ENCODE data around the gene RAB20.
"Not testable (repeated sequence)": the region's sequence is repeated elsewhere in the genome, so short reads cannot be mapped to it uniquely, and the experiment has no call there.

The RAB20 gene, protein sequence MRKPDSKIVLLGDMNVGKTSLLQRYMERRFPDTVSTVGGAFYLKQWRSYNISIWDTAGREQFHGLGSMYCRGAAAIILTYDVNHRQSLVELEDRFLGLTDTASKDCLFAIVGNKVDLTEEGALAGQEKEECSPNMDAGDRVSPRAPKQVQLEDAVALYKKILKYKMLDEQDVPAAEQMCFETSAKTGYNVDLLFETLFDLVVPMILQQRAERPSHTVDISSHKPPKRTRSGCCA

DNA sequence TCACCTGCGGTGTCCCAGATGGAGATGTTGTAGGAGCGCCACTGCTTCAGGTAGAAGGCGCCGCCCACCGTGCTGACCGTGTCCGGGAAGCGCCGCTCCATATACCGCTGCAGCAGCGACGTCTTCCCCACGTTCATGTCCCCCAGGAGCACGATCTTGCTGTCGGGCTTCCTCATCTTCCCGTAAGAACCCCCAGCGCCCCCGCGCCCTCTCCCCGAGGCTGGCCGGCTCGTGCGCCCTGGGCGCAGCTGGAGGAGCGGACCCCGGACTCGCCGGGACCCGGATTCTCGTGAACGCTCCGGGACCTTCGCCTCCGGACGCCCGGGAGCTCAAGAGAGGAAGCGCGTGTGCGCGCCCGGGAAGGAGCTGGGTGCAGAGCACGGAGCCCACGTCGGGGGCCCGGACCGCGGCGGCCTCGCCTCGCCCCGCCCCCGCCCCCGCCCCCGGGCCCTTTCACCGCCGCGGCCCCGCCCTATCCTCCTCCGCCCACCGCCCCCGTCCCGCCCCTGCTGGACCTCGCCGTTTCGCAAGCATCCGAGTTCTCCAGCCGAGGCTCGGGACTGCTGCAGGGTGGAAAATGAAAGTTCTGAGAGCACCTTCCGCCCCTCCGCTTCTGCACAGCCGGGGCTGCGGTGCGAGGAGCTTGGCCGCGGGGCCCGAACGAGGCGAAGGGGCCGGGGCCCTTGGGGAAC lies at the start of gene RAB20:
TSS of gene RAB20 (minus strand) at position 379 of the 692 bp plus-strand sequence. CDS start at position 176, 203 bp downstream.
- peak; percentile 64 for DNase-seq (ENCODE audit: low spot score)

DNA sequence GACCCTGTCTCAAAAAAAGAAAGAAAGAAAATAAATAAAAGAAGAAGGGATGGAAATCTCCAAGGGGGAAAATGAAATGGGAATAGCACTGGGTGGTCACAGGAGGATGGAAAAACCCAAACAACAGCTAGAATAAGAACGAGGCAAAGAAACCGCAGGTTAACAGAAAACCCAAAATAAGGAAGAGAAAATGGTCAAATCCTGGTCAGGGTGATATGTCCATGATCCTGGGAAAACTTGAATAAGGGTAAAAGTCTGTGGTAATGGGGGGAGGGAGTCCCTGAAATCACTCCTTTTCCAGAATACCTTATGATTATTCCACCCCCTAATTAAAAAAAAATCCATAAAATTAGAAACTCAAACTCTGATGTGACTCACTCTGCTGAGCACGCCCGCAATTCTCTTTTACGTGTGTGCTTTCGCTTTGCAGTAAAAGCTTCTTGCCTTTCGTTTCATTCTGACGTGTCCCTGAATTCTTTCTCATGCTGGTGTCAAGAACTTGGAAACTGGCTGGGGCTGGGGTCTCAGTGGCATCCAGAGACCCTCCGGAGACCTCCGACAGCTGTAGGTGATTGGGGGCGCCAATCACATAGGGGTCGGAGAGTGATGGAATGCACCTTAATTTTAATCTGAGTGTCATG lies 49.6 kb upstream of the RAB20 start:
- DNase-seq (ENCODE audit: low spot score): no peak

DNA sequence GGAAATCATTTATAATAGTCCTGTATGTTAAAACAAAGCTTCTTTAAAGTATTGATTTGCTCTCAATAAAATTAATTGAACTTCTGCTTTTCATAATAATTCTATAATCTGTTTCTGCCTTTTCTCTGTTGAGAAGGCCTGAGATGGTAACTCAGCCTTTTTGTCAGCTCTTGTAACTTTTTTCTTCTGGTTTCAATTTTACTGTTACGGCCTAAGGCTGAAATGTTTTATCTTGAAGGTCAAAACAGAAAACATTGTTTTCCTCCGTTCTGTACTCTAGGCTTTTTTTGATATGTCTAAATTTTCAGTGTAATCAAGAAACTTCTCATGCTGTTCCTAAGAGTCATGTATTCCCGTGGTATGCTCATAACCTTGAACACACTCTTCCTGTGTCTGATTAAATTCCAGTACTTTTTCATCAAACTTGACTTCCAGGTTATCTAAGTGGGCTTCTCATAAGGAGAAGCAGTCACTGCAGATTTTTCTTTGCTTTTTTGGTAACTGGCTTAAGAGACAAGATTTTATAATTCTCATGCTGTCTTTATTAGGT lies 46.2 kb upstream of the RAB20 start:
- DNase-seq (ENCODE audit: low spot score): no peak

DNA sequence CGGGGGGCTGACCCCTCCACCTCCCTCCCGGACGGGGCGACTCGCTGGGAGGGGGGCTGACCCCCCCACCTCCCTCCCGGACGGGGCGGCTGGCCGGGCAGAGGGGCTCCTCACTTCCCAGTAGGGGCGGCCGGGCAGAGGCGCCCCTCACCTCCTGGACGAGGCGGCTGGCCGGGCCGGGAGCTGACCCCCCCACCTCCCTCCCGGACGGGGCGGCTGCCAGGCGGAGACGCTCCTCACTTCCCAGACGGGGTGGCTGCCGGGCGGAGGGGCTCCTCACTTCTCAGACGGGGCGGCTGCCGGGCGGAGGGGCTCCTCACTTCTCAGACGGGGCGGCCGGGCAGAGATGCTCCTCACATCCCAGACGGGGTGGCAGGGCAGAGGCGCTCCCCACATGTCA lies 44.8 kb upstream of the RAB20 start:
- not testable (repeated sequence) for DNase-seq (ENCODE audit: low spot score)

DNA sequence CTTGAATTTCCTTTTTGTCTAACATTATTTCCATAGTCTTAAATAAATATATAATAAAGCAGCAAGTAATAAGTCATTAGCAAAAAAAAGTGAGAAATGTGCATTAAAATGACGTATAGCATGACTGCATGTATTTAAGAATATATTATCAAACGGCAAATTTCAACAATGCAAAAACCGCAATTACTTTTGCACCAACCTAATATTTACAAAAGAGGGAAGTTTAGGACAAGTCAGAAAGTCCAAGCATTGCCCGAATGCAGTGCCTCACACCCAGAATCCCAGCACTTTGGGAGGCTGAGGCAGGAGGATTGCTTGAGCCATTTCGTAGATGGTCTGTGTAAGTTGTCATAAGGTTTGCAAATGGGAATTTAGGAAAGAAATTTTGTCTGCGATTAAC lies 43.6 kb upstream of the RAB20 start:
- DNase-seq (ENCODE audit: low spot score): no peak

DNA sequence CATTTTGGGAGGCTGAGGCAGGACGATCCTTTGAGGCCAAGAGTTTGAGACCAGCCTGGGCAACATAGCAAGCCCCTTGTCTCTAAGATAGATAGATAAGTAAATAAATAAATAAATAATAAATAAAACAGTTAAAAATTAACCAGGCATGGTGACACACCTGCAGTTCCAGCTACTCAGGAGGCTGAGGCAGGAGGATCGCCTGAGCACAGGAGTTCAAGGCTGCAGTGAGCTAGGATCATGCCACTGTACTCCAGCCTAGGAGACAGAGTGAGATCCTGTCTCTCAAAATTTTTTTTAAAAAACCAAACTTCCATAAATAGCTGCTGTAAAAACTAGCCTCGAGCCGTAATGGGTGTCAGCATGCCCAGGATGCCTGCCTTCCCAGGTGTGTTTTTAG lies 39.5 kb upstream of the RAB20 start:
- DNase-seq (ENCODE audit: low spot score): no peak

DNA sequence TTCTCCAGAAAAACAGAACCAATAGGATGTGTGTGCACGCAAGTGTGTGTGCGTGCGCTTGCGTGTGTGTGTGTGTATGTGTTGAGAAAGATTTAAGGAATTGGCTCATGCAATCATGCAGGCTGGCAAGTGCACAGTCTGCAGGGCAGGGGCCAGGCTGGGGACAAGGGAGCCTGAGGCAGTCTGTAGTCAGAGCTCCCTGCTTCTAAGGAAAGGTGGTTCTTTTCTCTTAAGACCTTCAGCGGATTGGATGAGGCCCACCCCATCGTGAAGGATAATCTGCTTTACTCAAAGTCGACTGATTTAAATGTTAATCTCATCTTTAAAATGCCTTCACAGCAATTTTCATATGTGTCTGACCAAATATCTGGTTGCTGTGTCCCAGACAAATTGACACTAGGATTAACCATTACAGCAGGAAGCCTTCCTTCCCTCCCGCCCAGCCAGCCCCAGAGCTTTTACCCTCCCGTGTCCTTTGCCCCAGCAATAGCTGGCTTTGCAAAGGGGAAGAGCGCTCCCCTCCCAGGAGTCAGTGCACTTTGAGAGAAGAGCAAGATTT lies 38.8 kb upstream of the RAB20 start:
- DNase-seq (ENCODE audit: low spot score): no peak

DNA sequence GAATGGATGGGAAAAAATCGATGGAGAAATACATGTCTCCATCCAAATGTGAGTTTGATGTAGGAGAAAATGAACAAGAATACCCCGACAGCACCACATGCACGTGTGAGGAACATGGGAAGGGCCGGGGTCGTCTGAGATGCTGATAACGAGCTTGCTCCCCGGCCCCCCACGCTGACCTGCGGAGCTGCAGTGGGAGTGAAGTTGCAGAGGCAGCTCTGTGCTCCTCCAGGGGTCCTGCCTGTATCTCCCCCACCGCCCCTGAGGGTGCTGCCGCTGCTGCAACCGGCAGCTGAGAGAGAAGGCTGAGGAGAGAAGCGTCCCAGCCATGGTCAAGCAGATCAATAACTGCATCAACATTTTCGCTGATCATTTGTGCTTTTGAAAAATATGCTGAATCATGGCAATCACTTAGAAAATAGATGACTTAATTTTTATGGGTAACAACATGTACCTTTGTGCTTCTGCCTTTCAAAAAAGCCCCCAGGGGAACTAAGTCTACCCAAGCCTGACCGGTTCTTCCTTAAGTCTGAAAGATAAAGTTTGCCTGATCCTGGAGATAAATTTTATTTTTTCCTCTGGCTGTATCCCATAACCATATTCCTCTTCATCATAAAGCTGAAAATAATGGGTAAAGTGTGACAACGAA lies 35.6 kb upstream of the RAB20 start:
- no peak for DNase-seq (ENCODE audit: low spot score)

DNA sequence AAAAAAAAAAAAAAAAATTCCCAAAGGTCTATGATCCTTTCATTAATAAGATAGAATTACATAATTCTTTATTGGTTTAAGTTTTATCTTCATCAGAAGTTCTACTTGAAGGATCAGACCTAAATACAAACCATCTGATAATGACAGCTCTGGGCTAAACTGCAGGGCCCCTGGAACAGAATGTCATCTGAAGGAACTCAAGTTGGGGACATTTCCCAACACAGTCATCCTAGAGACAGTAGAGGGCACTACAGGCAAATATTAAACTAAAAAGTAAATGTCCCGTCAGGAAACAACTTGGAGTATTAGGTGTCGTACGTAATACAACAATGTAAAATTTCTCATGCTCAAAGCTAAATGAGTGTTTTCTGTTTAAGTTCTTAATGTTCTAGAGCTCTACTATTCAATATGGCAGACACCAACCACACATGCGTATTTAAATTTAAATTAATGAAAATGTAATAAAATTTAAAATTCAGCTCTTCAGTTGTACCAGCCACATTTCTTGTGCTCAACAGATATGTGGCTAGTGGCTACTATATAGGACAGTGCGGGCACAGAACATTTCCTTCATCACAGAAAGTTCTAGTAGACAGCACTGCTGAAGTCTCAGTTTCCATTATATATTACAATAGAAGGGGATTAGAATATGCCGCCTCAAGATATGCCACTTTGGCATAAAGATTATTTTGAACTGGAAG lies 32.1 kb upstream of the RAB20 start:
- peak; percentile 41 for DNase-seq (ENCODE audit: low spot score)

DNA sequence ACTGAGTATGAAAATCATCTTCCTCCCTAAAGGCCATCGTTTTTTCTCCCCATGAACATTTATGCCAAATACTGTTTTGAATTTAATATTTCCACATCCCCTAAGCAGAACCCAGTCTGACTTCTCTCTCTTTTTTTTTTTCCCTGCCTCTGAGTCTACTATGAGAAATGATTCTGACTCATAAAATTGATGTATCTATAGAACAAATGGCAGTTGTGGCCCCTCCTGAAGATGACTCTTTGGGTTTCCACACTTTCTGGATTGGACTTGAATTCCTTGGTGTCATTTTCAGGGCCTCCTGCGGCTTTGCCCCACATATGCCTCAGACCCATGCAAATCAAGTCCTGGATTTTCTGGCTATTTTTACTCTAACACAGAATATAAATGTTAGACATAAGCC lies 31.1 kb upstream of the RAB20 start:
- DNase-seq (ENCODE audit: low spot score): no peak

DNA sequence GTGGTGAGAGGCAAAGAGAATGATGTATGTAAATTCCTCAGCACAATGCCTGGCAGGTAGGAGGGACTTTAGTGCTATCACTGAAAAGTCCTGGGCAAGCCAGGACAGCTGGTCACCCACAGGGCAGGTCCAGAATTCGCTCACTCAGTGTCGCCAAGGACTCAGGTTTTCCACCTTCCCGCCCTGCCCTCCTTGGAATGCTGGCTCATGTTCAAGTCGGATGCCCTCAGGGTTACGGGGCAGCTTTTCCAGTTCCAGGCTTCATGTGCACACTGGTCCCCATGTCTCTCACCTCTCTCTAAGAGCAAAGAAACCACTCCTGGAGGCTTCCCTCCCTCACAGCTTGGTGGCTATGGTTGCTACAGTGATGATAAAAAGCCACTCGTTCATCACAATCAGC lies 29.1 kb upstream of the RAB20 start:
- no peak for DNase-seq (ENCODE audit: low spot score)

DNA sequence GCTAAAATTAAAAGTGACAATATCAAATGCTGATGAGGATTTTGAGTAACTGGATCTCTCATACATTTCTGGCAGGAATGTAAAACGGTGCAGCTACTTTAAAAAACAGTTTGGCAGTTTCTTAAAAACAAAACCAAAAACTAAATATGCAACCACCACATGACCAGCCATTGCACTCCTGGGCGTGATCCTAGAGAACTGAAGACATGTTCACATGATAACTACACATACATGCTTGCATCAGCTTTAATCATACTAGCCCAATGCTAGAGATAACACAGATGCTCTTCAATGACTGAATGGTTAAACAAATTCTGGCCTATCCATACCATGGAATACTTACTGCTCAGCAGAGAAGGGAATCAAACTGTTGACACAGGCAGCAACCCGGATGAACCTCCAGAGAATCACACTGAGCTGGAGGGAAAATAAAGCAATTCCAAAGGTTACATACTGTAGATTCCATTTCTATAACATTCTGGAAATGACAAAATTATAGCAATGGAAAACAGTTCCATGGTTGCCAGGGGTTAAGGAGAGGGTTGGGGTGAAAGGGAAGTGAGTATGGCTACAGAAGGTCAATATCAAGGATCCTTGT lies 28.4 kb upstream of the RAB20 start:
- DNase-seq (ENCODE audit: low spot score): no peak

DNA sequence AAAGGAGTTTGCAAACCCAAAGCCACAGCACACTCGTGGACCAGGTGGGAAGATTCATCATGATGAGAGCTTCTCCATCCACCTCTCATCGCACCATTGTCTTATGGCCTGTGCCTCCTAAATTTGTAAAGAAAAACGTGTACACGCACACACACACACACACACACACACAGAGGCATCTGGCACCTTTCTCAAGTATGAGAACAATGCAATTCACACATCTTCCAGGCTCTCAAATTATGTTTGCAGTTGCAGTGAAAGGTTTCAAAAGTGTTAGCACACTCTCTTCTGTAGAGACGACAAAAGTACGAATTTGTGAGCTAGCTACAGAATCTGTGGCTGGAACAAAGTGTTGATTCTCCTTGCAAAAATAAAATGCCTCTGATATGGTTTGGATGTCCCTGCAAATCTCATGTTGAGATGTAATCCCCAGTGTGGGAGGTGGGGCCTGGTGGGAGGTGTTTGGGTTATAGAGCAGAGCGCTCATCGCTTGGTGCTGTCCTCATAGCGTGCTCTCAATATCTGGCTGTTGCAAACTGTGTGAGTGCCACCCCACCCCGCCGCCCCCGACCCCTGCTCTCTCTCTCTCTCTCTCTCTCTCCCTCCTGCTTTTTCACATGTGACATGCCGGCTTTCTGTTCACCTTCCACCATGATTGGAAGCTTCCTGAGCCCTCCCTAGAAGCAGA lies 21.8 kb upstream of the RAB20 start:
- no peak for DNase-seq (ENCODE audit: low spot score)

DNA sequence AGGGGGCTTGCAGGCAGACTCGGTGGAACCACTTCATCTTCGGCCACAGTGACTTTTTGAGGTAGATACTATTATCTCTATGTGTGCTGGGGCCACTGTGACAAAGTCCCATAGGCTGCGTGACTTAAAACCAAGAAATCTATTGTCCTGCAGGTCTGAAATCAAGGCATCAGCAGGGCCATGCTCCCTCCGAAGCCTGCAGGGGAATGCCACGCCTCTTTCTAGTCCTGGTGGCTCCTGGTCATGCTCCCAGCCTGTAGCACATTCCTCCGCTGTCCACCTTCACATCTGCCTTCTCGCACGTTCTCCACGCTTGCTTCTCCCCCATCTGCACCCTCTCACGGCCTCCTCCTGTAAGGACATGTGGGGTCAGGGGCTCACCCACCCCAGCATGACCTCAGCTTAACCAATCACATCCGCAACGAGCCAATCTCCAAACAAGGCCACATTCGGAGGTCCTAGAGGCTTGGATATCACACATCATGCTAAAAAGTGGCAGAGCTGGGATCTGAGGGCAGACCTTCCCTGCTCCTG lies 21.0 kb upstream of the RAB20 start:
- no peak for DNase-seq (ENCODE audit: low spot score)

DNA sequence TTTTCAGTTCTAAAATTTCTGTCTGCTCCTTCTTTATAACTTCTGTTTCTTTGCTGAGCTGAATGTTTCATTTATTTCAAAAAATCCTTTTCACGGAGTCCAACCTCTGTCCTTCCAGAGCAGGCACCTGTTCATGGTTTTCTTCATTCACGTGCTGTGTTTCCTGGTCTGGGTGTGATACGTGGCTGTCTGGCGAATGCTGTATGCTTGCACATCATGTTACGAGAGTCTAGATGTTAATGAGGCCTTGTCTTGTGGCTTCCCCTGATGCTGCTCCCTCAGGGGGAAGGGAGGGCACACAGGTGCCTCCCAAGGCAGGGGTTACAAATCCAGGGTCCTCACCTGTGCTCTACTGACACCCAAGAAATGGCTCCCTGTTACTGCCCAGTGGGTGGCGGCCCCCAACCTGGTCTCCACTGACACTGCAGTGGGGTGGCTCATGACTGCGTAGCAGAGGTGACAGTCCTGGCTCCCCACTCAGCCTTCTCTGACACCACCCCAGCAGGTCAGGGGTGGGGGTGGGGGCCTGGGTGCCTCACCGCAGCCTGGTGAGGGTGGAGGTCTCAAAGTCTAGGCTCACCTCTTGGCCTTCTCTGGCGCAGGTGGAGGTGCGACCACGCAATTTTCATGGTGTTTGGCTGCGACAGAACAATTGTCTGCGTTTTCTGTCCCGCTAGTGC lies 20.1 kb upstream of the RAB20 start:
- no peak for DNase-seq (ENCODE audit: low spot score)

DNA sequence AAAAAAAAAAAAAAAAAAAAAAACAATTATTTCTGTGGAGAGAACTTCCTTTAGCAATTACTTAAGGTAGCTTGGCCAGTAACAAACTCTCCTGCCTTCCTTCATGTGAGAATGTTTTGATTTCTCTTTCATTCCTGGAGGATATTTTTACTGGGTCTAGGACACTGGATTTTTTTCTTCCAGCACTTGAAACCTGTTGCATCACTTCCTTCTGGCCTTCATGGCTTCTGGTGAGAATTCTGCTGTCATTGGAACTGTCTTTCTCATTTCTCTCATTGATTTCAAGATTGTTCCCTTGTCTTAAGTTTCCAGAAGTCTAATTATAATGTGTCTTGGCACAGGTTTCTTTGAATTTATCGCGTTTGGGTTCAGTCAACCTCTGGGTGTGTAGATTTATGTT lies 19.3 kb upstream of the RAB20 start:
- no peak for DNase-seq (ENCODE audit: low spot score)

DNA sequence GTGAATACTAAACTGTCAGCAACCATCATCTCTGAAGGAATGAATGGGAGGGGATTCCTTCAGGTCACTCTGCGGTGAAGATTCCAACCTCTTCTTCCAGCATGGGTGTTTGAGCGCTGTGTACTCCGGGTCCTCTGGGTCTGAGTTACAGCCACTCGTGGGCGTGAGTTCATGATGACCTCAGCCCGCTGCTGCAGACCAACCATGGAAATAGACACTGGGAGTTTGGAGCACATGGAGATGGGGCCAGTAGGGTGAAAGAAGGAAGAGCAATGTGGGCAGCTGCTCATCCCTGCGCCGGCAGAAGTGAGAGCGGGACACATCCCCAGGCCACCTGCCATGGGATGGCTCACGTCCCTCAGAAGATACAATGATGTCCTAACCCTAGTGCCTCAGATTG lies 16.8 kb upstream of the RAB20 start:
- no peak for DNase-seq (ENCODE audit: low spot score)

DNA sequence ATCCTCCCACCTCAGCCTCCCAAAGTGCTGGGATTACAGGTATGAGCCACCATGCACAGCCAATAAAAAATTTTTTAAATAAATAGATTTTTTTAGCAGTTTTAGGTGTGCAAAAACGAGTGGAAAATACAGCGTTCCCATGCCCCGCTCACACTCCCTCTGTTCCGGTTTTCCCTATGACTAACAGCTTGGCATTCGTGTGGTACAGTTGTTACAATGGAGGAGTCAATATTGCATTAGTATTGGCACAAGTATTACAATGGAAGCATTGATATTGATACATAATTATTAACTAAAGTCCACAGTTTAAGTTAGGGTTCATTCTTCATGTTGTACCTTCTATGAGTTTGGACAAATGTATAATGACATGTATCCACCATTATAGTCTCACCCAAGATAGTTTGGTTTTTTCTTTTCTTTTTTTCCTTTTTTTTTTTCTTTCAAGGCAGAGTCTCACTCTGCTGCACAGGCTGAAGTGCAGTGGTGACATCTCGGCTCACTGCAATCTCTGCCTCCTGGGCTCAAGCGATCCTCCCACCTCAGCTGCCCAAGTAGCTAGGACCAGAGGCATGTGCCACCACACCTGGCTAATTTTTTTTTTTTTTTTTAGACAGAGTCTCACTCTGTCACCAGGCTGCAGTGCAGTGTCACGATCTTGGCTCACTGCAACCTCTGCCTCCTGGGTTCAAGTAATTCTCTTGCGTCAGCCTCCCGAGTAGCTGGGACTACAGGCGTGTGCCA lies 15.4 kb upstream of the RAB20 start:
- DNase-seq (ENCODE audit: low spot score): no peak

DNA sequence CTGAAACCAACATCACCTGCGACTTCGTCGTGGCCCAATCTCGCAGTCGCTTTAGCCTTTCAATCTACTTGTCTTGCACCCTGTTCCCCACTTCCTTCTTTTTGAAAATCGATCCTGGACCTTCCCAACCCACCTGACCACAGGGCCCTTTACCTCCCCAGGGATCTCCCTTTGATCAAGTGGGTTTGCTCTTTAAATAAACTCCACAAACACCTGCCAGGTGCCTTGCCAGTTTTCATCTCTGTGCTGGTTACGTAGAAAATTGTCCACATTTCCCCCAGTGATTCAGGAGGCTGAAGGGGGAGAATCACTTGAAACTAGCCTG lies 14.5 kb upstream of the RAB20 start:
- DNase-seq (ENCODE audit: low spot score): no peak

Measured in HuH-7.5 (cell line).